Measurements from ENCODE around the gene PRSS38. TPM values are rescaled to one million over a fixed set of nuclear protein-coding genes. Genes with fewer than 3 reads are reported as not detected.

The PRSS38 gene
- total RNA-seq, 1 experiment from 2014 or later: not detected

GRCh38 chr1:227793079-227793947, 22.2 kb upstream of the PRSS38 start:
- DNase-seq (ENCODE audit: low spot score): no peak

GRCh38 chr1:227793948-227794816, 21.3 kb upstream of the PRSS38 start:
- no peak for DNase-seq (ENCODE audit: low spot score)

GRCh38 chr1:227794817-227795192, 20.7 kb upstream of the PRSS38 start:
- DNase-seq (ENCODE audit: low spot score): no peak

- no peak for DNase-seq (ENCODE audit: low spot score)
Observed at GRCh38 chr1:227795732-227796131, 19.7 kb upstream of the PRSS38 start.

- DNase-seq (ENCODE audit: low spot score): no peak
Observed at GRCh38 chr1:227796359-227796915, 19.0 kb upstream of the PRSS38 start.

GRCh38 chr1:227797144-227797543, 18.3 kb upstream of the PRSS38 start:
- no peak for DNase-seq (ENCODE audit: low spot score)

- DNase-seq (ENCODE audit: low spot score): no peak
Observed at GRCh38 chr1:227797625-227798024, 17.9 kb upstream of the PRSS38 start.

GRCh38 chr1:227798078-227798802, 17.2 kb upstream of the PRSS38 start:
- DNase-seq (ENCODE audit: low spot score): no peak

GRCh38 chr1:227799756-227800155, 15.7 kb upstream of the PRSS38 start:
- DNase-seq (ENCODE audit: low spot score): no peak

GRCh38 chr1:227803933-227804332, 11.5 kb upstream of the PRSS38 start:
- no peak for DNase-seq (ENCODE audit: low spot score)

GRCh38 chr1:227805606-227806197, 9.8 kb upstream of the PRSS38 start:
- DNase-seq (ENCODE audit: low spot score): no peak

GRCh38 chr1:227808566-227808965, 6.9 kb upstream of the PRSS38 start:
- DNase-seq (ENCODE audit: low spot score): no peak

GRCh38 chr1:227809026-227809425, 6.4 kb upstream of the PRSS38 start:
- no peak for DNase-seq (ENCODE audit: low spot score)

- DNase-seq (ENCODE audit: low spot score): no peak
Observed at GRCh38 chr1:227813962-227814361, 1.5 kb upstream of the PRSS38 start.

GRCh38 chr1:227816750-227817446, 1.4 kb downstream of the PRSS38 start:
- DNase-seq (ENCODE audit: low spot score): no peak

- DNase-seq (ENCODE audit: low spot score): no peak
Observed at GRCh38 chr1:227823537-227823936, 8.1 kb downstream of the PRSS38 start.

- DNase-seq (ENCODE audit: low spot score): no peak
Observed at GRCh38 chr1:227824204-227824603, 8.7 kb downstream of the PRSS38 start.

- no peak for DNase-seq (ENCODE audit: low spot score)
Observed at GRCh38 chr1:227828786-227829185, 13.3 kb downstream of the PRSS38 start.

- DNase-seq (ENCODE audit: low spot score): no peak
Observed at GRCh38 chr1:227838181-227838580, 22.7 kb downstream of the PRSS38 start.

- DNase-seq (ENCODE audit: low spot score): no peak
Observed at GRCh38 chr1:227841096-227841495, 25.6 kb downstream of the PRSS38 start.

Data from HT-29 (cell line).